ENCODE data around the gene GNG13.

GNG13 gene

DNA sequence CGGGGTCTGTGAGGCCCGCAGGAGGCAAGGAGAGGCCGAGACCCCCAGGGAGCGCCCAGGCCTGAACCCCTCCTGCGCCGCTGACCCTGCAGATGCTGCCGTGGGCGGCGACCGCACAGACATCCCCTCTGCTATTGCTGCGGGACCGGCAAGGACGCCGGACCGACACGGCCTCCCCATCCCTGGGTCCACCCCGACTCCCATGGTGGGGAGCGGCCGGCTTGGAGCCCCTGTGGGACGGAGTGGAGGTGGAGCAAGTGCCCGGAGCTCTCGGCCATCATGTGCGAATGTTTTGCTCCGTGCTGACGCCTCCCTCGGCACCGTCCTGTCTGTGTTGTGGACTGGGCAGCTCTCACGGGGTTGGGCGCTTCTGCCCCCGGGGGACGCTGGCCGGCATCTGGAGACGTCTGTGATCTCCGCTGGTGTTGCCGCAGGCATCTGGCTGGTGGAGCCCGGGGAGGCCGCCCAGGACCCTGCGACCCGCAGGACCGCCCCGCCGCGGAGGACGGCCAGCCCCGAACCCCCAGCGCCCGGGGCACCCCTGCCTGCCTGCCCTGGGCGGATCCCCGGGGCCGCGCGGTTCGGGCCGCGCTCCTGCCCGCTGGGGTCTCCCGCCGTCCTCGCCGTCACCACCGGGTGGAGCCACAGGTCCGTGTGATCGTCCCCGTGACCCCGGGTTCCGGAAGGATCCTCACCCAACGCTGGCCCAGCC lies 12.8 kb upstream of the GNG13 start:
- no peak for DNase-seq

DNA sequence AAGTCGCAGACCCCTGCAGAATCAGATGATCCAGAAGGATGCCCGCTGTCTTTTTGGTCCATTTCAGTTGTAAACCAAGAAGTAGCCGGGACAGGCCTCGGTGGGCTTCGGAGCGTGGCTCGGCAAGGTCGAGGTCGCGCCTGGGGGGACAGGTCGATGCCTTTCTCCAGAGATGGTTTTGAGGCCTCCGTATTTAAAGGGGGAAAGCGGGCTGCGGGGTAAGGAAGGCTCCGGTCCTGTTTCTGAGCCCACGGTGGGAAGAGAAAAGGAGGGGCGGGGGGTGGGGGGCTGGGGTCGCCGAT lies 7.5 kb upstream of the GNG13 start:
- DNase-seq, result no peak

DNA sequence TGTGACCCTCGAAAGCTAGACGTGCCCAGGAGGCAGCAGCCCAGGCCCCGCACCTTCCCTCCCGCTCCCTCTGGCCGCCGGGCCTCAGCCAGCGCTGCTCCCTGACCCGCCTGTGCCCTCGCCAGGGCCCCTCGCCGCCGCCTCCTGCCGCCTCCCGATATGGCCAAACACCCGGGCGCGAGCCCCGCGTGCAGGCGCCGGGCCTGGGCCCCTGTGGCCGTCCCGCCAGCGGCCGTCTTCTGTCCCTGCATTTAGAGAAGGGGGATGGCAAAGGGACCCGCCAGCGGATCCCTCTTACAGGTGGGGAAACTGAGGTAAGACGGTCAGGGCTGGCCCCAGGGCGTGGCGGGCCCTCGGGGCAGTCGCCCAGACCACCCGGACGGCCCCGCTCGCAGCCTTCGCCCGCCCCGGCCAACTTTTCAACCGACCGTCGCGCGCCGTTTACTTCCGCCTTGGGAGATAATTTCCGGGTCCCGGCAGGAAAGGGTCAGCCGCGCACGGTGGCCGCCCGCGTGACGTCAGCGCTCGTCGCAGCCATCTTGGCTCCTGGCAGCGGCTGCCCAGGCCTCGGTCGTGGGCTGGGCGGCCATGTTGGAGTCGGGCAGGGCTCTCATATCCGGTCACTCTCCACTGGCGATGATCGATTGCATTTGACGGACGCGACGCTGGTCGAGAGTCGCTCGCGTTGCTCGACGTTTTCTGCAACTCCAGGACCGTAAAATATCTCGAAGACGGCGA lies 7.0 kb upstream of the GNG13 start:
- DNase-seq, result peak; percentile 86

DNA sequence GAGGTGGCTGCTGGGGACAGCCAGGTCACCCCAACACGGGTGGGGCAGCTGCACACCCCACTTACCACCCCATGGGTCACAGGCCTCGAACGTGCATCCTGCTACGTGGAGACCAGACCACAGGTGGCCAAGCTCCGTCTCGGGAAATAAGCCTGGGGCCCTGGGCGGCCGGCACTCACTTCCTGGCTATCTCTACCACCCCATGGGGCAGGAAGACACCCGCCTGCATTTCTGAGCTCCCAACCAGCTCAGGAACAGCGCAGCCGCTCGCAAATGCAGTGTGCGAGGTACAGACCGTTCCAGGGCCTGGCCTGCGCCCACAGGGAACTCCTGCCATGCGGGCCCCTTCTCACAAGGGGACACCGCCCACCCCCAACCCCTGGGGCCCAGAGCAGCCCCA lies 4.9 kb upstream of the GNG13 start:
- DNase-seq, result no peak

- no peak for DNase-seq
Observed at GRCh38 chr16:804193-805048, 3.9 kb upstream of the GNG13 start.

DNA sequence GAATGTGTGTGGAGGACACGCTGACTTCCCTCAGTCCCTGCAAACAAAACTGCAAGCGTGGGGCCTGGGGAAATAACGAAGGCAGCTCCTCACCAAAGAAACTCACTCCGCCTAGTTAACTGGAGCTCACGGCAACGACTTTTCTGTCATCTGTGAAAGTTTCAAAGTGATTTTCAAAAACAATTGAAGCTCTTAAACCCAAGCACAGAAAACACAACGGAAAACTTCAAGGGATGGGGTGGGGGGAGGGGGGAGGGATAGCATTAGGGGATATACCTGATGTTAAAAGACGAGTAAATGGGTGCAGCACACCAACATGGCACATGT lies 3.2 kb upstream of the GNG13 start:
- DNase-seq, result no peak

DNA sequence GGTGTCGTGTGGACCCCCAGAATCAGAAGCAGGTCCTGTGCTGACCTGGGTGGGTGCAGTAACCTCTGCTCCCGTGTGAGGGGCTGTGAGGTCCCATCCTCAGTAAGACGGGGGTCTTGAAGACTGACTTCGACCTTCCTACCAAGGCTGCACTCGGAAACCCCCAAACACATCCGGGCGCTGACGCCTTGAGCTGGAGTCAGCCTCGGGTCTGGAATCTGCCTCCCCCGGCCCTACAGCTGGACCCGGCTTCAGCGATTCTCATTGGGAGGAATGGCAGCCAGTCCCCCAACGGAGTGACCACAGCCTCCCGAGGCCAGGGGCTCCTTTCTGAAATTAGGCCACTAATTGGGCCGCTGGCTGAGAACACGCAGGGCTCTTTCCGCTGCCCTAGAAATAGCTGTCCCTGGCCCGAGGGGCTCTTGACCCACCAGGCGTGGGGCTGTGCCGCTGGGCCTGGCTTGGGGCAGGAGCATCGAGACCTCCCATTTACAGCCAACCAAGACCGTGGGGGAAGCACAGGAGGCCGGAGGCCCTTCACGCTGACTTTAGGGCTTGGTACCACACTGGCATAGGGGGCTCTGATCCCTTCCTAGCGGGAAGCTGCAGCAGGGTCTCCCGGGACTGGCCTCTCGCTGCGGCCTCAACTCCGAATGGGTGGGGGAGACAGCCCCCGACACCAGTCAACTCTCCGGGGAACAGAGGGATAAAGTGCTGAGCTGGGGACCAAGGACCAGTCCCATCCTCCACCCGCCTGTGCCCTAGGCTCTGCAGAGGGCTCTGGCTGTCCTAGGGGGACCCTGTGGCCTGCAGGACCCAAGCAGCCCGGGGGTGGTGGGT lies 2.6 kb upstream of the GNG13 start:
- no peak for DNase-seq

DNA sequence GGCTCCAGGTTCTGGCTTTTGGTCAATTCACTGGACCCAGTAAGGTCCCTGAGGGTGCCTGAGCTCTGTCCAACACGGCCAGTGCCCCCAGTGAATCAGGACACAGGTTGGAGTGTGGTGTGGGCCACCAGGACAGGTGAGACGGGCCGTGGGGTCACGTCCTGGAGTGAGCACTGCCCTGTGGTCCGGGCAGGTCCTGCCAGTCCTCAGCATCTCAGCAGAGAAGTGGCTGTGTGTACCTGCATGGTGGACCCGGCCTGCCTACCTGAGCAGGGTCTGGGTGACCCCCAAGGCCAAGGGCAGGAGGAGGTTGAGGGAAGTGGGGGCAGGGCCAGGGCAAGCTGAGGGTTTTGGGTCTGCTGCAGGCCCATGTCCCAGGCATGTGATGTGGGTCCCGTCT lies 1.9 kb upstream of the GNG13 start:
- DNase-seq, result no peak

DNA sequence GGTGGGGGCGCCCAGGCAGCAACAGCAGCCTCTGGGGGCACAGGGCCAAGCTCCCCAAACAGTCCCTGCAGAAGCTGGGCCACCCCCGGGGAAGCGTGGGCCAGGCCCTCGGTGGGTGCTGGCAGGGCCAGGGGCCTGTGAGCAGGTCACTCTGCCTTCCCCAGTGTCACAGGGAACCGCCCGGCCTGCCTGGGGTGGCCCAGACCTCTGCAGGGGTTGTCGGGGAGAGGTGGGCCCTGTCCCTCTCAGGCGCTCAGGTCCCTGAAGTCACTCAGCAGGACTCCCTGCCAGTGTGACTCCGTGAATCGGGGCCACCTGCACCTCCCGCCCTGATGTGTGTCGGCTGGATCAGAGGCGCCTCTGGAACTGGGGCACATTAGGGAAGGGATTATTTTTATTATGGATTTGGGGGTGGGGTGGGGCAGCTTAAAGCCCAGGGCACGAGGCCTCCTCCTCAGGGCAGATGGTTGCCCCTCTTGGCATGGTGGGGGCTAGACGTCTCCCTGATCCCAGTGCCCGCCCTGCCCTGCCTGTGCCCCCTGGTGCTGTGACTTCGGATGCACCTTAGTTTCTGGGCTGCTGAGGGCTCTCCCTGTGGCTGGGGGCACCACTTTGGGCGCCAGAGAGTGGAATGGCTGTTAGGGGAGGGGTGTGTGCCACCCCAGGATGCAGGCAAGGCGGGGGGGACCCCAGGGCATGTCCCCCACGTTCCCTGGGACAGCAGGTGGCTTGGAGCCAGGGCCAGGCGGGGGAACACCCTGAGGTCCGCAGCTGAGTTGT lies 1.2 kb upstream of the GNG13 start:
- no peak for DNase-seq

DNA sequence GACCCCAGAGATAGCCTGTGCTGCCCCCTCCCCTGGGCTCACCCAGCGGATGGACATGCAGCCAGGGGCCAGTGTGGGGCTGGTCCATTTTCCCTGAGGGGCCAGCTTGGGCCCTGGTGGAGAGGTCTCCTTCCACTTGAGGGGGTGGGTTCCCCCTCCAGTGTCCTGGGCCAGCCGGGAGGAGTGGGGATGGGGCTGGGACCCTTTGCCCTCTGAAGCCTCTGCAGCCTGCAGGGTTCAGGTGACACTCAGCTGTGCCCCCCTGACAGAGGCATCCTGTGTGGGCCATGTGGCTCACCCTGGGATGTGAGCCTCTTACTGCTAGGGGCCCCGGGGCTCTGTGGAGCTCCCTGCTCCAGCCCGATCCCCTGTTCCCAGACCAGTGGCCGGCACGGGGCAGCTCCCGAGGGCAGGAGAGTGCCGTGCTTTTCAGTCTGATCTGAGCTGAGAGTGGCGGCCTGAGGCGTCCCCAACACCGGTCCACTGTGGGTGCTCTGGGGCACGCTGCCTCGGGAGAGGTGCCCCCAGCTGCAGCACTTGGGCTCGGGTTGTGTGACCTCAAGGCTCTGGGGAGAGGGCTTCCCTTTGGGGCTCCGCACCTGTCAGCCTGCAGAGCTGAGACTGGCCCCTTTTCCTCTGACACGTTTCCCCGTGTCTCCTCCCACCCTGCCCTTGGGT lies 439 bp upstream of the GNG13 start:
- DNase-seq, result no peak

GRCh38 chr16:799111-799947 lies 1.2 kb downstream of the GNG13 start:
- DNase-seq, result no peak

DNA sequence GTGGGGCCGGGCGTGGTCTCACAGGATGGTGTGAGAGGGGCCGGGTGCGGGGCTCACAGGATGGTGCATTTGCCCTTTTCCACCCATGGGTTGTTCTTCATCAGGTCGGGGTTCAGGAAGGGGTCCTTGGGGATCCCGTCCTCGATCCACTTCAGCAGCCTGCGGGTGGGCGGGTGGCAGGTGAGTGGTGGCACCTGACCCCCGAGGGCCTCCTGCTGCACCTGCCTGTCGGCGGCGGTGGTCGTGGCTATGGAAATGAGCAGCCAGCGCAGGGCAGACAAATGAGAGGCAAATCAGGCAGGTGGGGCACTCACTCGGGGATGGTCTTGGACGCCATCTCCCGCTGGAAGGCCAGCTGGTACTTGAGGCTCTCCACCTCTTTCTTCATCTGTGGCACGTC lies 1.9 kb downstream of the GNG13 start:
- DNase-seq, result no peak

DNA sequence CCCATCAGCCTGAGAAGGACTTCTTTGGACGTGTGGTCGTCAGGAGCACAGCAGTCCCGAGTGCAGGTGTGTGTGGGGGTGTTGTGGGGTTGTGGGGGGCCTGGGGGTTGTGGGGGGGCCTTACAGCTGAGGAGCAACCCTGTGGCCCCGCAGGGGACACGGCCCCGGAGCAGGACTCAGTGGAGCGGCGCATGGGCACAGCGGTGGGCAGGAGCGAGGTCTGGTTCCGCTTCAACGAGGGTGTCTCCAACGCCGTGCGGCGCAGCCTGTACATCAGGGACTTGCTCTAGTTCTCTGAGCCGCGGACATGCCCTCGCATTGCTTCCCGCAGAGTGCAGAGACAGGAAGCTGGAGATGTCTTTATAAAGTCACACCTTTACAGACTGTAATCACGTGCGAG lies 2.8 kb downstream of the GNG13 start:
- no peak for DNase-seq

DNA sequence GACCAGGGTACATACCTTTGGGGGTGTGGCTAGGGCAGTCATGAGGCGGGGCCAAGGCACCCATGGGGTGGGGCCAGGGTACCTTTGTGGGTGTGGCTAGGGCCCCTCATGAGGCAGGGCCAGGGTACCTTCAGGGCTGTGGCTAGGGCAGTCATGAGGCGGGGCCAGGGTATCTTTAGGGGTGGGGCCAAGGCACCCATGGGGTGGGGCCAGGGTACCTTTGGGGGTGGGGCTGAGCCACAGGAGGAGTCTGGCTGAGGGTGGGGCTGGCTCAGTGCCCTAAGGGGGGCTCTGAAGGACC lies 3.5 kb downstream of the GNG13 start:
- DNase-seq, result no peak

- DNase-seq, result no peak
Observed at GRCh38 chr16:796296-797119, 4.0 kb downstream of the GNG13 start.

DNA sequence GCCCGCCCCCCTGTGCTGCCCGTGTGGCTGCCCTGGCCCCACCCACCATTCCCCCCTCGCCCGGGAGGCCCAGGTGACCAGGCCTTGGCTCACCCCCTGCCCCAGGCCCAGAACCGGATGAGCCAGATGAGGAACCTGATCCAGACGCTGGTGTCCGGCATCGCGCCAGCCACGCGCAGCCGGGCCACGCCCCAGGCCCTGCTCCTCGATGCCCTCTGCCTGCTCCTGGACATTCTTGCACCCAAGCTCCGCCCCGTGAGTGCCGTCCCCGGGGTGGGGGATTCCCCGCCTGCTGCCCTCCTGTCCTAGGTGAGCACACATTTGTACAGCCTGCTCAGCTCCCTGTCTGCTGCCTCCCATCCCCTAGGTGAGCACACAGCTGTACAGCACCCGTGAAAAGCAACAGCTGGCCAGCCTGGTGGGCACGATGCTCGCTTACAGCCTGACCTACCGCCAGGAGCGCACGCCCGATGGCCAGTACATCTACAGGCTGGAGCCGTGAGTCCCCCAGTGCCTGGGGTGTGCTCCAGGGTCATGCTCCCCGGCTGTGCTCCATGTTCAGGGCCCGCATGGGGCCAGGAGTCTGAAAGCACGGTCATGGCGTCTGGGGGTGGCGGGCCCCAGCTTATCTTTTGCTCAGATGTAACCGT lies 4.8 kb downstream of the GNG13 start:
- no peak for DNase-seq

DNA sequence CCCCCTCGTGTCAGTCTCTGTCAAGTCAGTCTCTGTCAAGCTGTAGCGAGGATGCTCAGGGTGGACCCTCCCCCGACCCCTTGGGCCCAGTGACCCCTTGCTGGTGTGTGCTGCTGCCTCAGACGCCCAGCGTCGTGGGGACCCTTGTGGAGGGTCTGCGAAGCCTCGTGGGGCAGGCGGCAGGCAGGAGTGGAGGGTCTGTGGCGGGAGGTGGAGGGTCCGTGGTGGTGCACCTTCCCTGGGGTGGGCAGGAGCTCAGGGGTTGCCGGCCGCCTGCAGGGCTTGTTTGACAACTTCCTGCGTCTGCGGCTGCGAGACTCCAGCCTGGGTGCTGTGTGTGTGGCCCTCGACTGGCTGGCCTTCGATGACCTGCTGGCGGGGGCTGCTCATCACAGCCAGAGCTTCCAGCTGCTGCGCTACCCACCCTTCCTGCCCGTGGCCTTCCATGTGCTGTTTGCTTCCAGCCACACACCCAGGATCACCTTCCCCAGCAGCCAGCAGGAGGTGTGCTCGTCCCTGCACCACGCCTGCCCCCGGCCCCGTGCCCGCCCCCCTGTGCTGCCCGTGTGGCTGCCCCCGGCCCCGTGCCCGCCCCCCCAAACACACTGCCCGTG lies 5.6 kb downstream of the GNG13 start:
- DNase-seq, result no peak

- no peak for DNase-seq
Observed at GRCh38 chr16:794091-794822, 6.3 kb downstream of the GNG13 start.

All from NCI-H774 (cell line).